Loucy (cell line): ENCODE data around the gene SPATA7.

Experiments used
- H2AFZ ChIP-seq: fragments of 200-600 bp; sonication (generic); 2 replicates; pipeline ENCODE4 v1.6.0; 2016; ENCODE audit warnings: antibody characterized with exemption, mild to moderate bottlenecking, low read length, moderate library complexity
- H3F3A ChIP-seq: fragments of 200-600 bp; 2 replicates; pipeline ENCODE4 v1.6.0; 2016; ENCODE audit warnings: antibody characterized with exemption, low read depth, mild to moderate bottlenecking
- H3K27me3 ChIP-seq: fragments of 200-600 bp; sonication (generic); 2 replicates; pipeline ENCODE4 v1.6.1; 2014; ENCODE audit warnings: low read length, mild to moderate bottlenecking; ENCODE audit not compliant: insufficient read depth, poor library complexity, severe bottlenecking
- H3K36me3 ChIP-seq: fragments of 200-600 bp; sonication (generic); 2 replicates; pipeline ENCODE4 v1.6.1; 2016; ENCODE audit warnings: low read length; ENCODE audit not compliant: insufficient read depth
- H3K4me1 ChIP-seq: fragments of 200-600 bp; sonication (generic); 2 replicates; pipeline ENCODE4 v1.5.1; 2014; ENCODE audit warnings: low read length, mild to moderate bottlenecking; ENCODE audit not compliant: insufficient read depth, poor library complexity, severe bottlenecking
- H3K4me2 ChIP-seq: fragments of 200-600 bp; sonication (generic); 2 replicates; pipeline ENCODE4 v1.6.0; 2014; ENCODE audit warnings: antibody characterized with exemption, low read length, low read depth, mild to moderate bottlenecking; ENCODE audit not compliant: poor library complexity, severe bottlenecking
- H3K4me3 ChIP-seq: fragments of 200-600 bp; sonication (generic); 2 replicates; pipeline ENCODE4 v1.5.1; 2014; ENCODE audit warnings: low read length, mild to moderate bottlenecking, mixed read lengths; ENCODE audit not compliant: poor library complexity, severe bottlenecking
- H3K79me2 ChIP-seq: fragments of 200-600 bp; sonication (generic); 2 replicates; pipeline ENCODE4 v1.6.1; 2014; ENCODE audit warnings: low read length; ENCODE audit not compliant: insufficient read depth
- H3K9ac ChIP-seq: fragments of 200-600 bp; sonication (generic); 2 replicates; pipeline ENCODE4 v1.6.0; 2014; ENCODE audit warnings: mild to moderate bottlenecking, low read depth, low read length, moderate library complexity; ENCODE audit not compliant: poor library complexity, severe bottlenecking
- H3K9me2 ChIP-seq: fragments of 200-600 bp; sonication (generic); replicated peaks from 2 replicates; pipeline ENCODE4 v1.6.1; 2016; ENCODE audit warnings: low read depth, low read length, mixed read lengths
- H3K9me3 ChIP-seq: fragments of 200-600 bp; sonication (generic); 2 replicates; pipeline ENCODE4 v1.6.1; 2014; ENCODE audit warnings: mild to moderate bottlenecking, antibody characterized with exemption, low read length, low read depth; ENCODE audit not compliant: insufficient read depth
- H4K20me1 ChIP-seq: fragments of 200-600 bp; sonication (generic); 2 replicates; pipeline ENCODE4 v1.6.0; 2014; ENCODE audit warnings: antibody characterized with exemption, low read length, mild to moderate bottlenecking; ENCODE audit not compliant: insufficient read depth, poor library complexity, severe bottlenecking
- EZH2phosphoT487 ChIP-seq: fragments of 200-600 bp; IDR thresholded peaks from 2 replicates; pipeline ENCODE4 v1.6.1; 2018; ENCODE audit warnings: antibody characterized with exemption, mild to moderate bottlenecking, moderate library complexity, borderline replicate concordance
- TF ChIP-seq, protein P1 (sequence below): fragments of 200-600 bp; sonication (generic); conservative IDR thresholded peaks from 2 replicates; pipeline ENCODE4 v1.5.1; 2014; ENCODE audit warnings: mild to moderate bottlenecking, antibody characterized with exemption, low read length

The SPATA7 gene

DNA sequence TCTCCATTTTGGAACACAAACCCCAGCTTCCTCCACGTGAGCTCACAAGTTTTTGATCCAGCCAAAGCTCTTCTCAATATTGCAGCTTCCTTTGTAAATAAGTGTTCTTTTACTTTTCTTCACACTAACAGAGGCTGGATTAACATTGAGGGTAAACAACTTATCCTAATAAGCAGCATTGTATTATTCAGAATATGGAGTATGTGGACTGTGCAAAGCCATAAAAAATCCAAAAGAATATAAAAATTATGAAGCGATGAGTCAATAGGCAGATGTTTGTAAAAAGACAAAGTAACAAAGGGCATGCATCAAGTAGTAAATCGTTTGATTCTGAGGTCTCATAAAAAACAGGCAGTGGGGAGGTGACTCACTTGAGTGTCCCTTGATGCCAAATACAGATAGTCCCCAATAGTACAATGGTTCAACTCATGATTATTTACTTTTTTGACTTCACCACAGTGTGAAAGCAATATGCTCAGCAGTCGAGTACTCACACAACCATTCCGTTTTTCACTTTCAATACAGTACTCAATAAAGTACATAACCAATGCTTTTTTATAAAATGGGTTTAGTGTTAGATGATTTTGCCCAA is 39.3 kb upstream of the SPATA7 start:
- Histone ChIP-seq H3K9ac (no peak overlapping the region), H3K4me1 (no peaks in the 10 kb centered on the region), H3K4me2 (no peak overlapping the region), H3K9me2 (no peaks in the 10 kb centered on the region), H3K27me3 (no peaks in the 10 kb centered on the region), H3K36me3 (no peaks in the 10 kb centered on the region), H4K20me1 (no peaks in the 10 kb centered on the region), H3F3A (no peaks in the 10 kb centered on the region), H3K79me2 (no peaks in the 10 kb centered on the region), H2AFZ (no peak overlapping the region), H3K9me3 (no peaks in the 10 kb centered on the region), H3K4me3 (no peak overlapping the region)
- TF ChIP-seq, protein P1, sequence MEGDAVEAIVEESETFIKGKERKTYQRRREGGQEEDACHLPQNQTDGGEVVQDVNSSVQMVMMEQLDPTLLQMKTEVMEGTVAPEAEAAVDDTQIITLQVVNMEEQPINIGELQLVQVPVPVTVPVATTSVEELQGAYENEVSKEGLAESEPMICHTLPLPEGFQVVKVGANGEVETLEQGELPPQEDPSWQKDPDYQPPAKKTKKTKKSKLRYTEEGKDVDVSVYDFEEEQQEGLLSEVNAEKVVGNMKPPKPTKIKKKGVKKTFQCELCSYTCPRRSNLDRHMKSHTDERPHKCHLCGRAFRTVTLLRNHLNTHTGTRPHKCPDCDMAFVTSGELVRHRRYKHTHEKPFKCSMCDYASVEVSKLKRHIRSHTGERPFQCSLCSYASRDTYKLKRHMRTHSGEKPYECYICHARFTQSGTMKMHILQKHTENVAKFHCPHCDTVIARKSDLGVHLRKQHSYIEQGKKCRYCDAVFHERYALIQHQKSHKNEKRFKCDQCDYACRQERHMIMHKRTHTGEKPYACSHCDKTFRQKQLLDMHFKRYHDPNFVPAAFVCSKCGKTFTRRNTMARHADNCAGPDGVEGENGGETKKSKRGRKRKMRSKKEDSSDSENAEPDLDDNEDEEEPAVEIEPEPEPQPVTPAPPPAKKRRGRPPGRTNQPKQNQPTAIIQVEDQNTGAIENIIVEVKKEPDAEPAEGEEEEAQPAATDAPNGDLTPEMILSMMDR, result no peak
- no peak for TF ChIP-seq EZH2phosphoT487

DNA sequence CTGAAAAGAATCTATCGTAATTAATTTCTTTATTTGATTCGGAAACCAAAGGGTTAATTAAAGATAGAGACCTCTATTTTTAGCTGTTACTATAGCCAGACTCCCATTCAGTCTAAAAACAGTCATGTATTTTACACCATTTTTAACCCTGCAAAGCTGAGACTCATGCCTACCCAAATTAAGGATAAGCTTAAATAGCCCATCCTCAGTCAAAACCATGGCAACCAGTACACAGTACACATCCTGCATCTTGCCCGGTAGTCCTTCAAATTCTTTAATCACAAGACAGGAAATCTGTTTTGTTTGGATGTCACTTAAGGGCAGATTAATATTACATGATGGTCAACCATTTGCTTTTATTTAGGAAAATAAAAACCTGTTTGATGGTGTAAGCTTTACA is 36.9 kb upstream of the SPATA7 start:
- Histone ChIP-seq H3K9me2 (no peaks in the 10 kb centered on the region), H3K79me2 (no peaks in the 10 kb centered on the region), H3F3A (no peaks in the 10 kb centered on the region), H2AFZ (no peak overlapping the region), H3K36me3 (no peaks in the 10 kb centered on the region), H3K4me2 (no peak overlapping the region), H3K27me3 (no peaks in the 10 kb centered on the region), H4K20me1 (no peaks in the 10 kb centered on the region), H3K4me1 (no peaks in the 10 kb centered on the region), H3K4me3 (no peak overlapping the region), H3K9me3 (no peaks in the 10 kb centered on the region), H3K9ac (no peak overlapping the region)
- TF ChIP-seq, protein P1, result no peak
- no peak for TF ChIP-seq EZH2phosphoT487

DNA sequence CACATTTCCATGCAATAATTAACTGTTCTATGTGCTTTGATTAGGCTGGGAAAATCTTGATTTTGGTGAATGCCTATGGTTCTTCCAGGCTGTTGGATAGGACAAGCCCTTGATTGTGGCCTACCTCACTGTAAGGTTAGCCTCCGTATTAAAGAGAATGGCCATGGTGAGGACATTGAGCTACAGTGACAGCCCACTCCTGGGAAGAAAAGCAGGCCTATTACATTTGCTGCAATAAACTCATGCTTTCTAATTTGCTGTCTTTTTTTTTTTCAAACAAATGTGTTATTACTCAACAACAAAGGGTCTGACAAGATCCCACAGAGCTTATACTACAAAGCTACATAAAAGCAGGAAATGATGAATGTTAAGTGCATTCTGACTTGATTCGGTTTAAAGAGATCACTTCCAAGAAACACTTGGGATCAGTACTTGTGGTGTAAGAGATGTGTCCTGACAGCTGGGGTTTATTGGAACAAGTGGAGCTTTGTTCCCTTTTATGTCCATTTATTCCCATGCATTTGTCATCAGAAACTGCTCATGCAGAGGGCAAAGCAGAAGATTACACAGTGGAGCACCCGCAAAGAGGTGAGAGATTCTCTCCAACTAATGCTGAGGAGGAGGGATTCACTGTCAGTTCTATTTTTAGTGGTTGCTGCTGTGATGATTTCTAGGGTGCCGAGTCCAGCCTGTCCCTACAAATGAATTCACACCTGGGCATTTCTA is 33.3 kb upstream of the SPATA7 start:
- H3K79me2 ChIP-seq, result no peaks in the 10 kb centered on the region

More for the DNA sequence above, 33.3 kb upstream of the SPATA7 start:
- no peaks in the 10 kb centered on the region for H3K27me3 ChIP-seq
- H3K36me3 ChIP-seq, result no peaks in the 10 kb centered on the region
- H3K4me3 ChIP-seq, result no peak overlapping the region
- no peak for TF ChIP-seq EZH2phosphoT487
- TF ChIP-seq, protein P1, result no peak
- no peak overlapping the region for H3K9ac ChIP-seq
- no peak overlapping the region for H2AFZ ChIP-seq
- no peaks in the 10 kb centered on the region for H4K20me1 ChIP-seq
- H3F3A ChIP-seq, result no peaks in the 10 kb centered on the region
- H3K4me2 ChIP-seq, result no peak overlapping the region
- H3K4me1 ChIP-seq, result no peaks in the 10 kb centered on the region
- H3K9me3 ChIP-seq, result no peaks in the 10 kb centered on the region
- no peaks in the 10 kb centered on the region for H3K9me2 ChIP-seq
